Activated T-cell treated with anti-CD3 and anti-CD28 coated beads, Interleukin-2, amount 50 U/mL, for 48 hours (primary cell): ENCODE results near the gene ZNF830.
"Not testable (repeated sequence)": the region's sequence is repeated elsewhere in the genome, so short reads cannot be mapped to it uniquely, and the experiment has no call there.

Source experiments
- DNase-seq, 2 experiments: peaks; one replicate each; pipeline ENCODE4 v3.0.0-alpha.2; 2020

Gene ZNF830

GRCh38 chr17:34993031-34993430 is 31.7 kb downstream of the ZNF830 start:
- DNase-seq: no peak

DNA sequence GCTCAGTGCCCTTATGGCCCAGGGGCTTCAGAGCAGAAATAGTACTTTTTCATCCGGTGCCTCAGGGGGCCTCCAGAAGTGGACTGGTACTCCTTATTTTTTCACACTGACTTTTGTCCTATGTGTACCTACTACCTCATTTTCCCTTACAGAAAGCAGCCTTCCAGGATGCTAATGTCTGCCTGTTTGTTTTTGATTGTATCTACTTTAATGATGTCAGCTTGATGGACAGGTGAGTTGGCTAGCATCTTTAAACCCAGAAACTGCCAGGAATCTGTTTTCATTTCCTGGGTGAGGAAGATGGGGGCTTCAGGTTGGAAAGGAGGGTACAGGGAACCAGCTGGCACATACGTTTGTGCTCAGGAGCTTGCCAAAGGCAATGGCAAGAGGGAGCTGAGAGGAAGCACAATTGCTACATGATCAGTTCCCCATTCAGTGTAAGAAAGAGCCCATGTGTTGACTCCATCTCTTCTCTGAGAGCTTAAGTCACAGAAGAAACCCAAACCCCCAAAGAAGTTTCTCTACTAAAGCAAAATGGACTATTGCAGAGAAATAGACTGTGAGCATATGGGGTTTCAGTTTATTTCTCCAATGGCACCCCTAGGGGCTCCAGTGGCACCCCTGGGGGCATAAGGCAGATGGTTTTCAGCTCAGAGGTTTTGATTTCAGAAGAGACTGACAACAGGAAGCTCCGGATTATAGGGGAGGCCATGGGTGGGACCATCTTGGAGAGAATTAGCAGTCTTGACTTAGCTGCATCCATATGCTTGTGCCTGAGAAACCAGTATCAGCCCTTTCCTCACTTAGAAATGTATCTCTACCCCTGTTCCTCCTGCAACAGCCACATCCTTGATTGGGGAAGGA is 35.3 kb downstream of the ZNF830 start:
- no peak for DNase-seq

DNA sequence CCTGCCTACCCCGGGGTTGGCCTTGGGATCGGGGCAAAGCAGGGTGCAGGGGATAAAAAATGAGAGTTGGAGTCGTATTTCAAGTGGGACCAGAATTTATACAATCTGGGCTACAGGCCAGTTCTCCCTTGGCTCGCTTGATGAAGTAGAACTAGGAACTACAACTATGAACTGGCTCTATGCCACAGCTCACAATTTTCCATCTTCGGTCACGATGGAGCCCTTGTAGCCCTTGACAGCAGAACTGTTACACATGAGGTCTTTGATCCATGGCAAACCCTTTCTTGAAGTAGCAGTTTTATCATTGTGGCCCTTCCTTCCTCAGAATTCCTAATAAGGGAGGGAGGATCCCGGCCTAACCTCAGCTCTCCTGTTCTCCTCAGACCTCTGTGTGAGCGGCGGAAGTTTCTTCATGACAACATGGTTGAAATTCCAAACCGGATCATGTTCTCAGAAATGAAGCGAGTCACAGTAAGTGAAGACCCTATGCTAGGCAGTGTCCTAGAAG is 36.1 kb downstream of the ZNF830 start:
- no peak for DNase-seq

DNA sequence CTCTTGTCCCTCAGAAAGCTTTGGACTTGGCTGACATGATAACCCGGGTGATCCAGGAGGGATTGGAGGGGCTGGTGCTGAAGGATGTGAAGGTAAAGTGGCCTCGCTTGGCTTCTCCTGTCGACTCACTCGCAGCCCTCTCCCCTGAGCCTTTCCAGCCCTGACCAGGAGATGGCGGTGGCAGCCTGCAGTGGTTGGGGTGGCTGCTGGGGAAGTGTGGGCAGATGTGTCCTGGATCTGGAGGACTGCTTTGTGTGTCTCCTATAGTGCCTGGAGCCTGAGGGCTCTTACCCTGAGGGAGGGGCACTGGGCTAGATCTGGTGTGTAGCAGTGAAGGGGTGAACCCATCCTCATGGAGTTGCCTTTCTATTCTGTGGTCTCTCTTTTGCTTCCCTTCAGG is 36.9 kb downstream of the ZNF830 start:
- DNase-seq: peak; percentile 88 to 91

GRCh38 chr17:34999456-34999855 is 38.1 kb downstream of the ZNF830 start:
- no peak for DNase-seq

- DNase-seq: not testable (repeated sequence)
These were observed 39.6 kb downstream of the ZNF830 start for GRCh38 chr17:35000965-35001364.

GRCh38 chr17:35001549-35001948 is 40.2 kb downstream of the ZNF830 start:
- no peak for DNase-seq

- no peak for DNase-seq
These were observed 41.7 kb downstream of the ZNF830 start for GRCh38 chr17:35002876-35003551.

- no peak for DNase-seq
These were observed 42.4 kb downstream of the ZNF830 start for GRCh38 chr17:35003778-35004177.

- no peak for DNase-seq
These were observed 45.0 kb downstream of the ZNF830 start for GRCh38 chr17:35006345-35006744.

- DNase-seq: no peak
These were observed 45.6 kb downstream of the ZNF830 start for GRCh38 chr17:35006961-35007360.

- no peak for DNase-seq
These were observed 48.8 kb downstream of the ZNF830 start for GRCh38 chr17:35010093-35010492.

- DNase-seq: no peak
These were observed 50.4 kb downstream of the ZNF830 start for GRCh38 chr17:35011671-35012216.
